Mucosa of rectum (tissue), 2 donors: ENCODE measurements around the gene SDCBP2.

ENCODE experiments used
- H3K27ac ChIP-seq, 2 donors: one replicate each; pipeline ENCODE4 v1.7.0; 2013; ENCODE audit warnings: inconsistent platforms in 2 of 2, low read depth in 2 of 2, low read length in 2 of 2
- H3K27me3 ChIP-seq, 2 donors: one replicate each; pipeline ENCODE4 v1.7.0; 2013; ENCODE audit warnings: low read length in 2 of 2; ENCODE audit not compliant: control insufficient read depth in 2 of 2, insufficient read depth in 2 of 2
- H3K36me3 ChIP-seq, 2 donors: one replicate each; pipeline ENCODE4 v1.7.0; 2013; ENCODE audit warnings: low read length in 2 of 2; ENCODE audit not compliant: control insufficient read depth in 2 of 2, insufficient read depth in 2 of 2
- H3K4me1 ChIP-seq, 2 donors: one replicate each; pipeline ENCODE4 v1.7.0; 2013; ENCODE audit warnings: low read length in 2 of 2, mild to moderate bottlenecking in 1 of 2; ENCODE audit not compliant: control insufficient read depth in 2 of 2, insufficient read depth in 2 of 2
- H3K4me3 ChIP-seq, 2 donors: one replicate each; pipeline ENCODE4 v1.7.0; 2013; ENCODE audit warnings: low read length in 2 of 2
- H3K9ac ChIP-seq, 2 donors: one replicate each; pipeline ENCODE4 v1.7.0; 2013; ENCODE audit warnings: low read length in 2 of 2, low read depth in 1 of 2, mild to moderate bottlenecking in 1 of 2
- H3K9me3 ChIP-seq, 2 donors: one replicate each; pipeline ENCODE4 v1.7.0; 2013; ENCODE audit warnings: low read length in 2 of 2; ENCODE audit not compliant: control insufficient read depth in 2 of 2
- donor health status: healthy.
- donor health status: Normal muscosa, but diverticular disease.

The SDCBP2 gene

GRCh38 chr20:1313236-1313964 lies 15.5 kb downstream of the SDCBP2 start:
- H3K27me3 ChIP-seq, result no peaks in the 10 kb centered on the region
- H3K9me3 ChIP-seq, result no peaks in the 10 kb centered on the region
- peaks cover 0 to 5% of the 10 kb centered on the region in 2 donors for H3K4me1 ChIP-seq
- H3K36me3 ChIP-seq, result peaks cover 16 to 44% of the 10 kb centered on the region in 2 donors
- no peak overlapping the region for H3K9ac ChIP-seq
- H3K27ac ChIP-seq, result no peak overlapping the region
- no peak overlapping the region for H3K4me3 ChIP-seq

- Histone ChIP-seq H3K9ac (no peak overlapping the region), H3K4me3 (no peak overlapping the region)
Observed at GRCh38 chr20:1312904-1313235, 16.1 kb downstream of the SDCBP2 start.

GRCh38 chr20:1312308-1312707 lies 16.6 kb downstream of the SDCBP2 start:
- Histone ChIP-seq H3K4me3 (no peak overlapping the region), H3K27ac (no peak overlapping the region), H3K4me1 (peaks cover 0 to 5% of the 10 kb centered on the region in 2 donors), H3K27me3 (no peaks in the 10 kb centered on the region), H3K9me3 (no peaks in the 10 kb centered on the region), H3K36me3 (peaks cover 16 to 43% of the 10 kb centered on the region in 2 donors), H3K9ac (no peak overlapping the region)

More at GRCh38 chr20:1312904-1313235, 16.1 kb downstream of the SDCBP2 start:
- Histone ChIP-seq H3K4me1 (peaks cover 0 to 5% of the 10 kb centered on the region in 2 donors), H3K27ac (no peak overlapping the region), H3K27me3 (no peaks in the 10 kb centered on the region), H3K36me3 (peaks cover 16 to 45% of the 10 kb centered on the region in 2 donors), H3K9me3 (no peaks in the 10 kb centered on the region)

GRCh38 chr20:1310506-1311190 lies 18.3 kb downstream of the SDCBP2 start:
- Histone ChIP-seq H3K4me1 (peaks cover 0 to 5% of the 10 kb centered on the region in 2 donors), H3K27me3 (no peaks in the 10 kb centered on the region), H3K27ac (no peak overlapping the region), H3K9me3 (no peaks in the 10 kb centered on the region), H3K36me3 (peaks cover 16 to 37% of the 10 kb centered on the region in 2 donors), H3K4me3 (no peak overlapping the region), H3K9ac (no peak overlapping the region)

- Histone ChIP-seq H3K27ac (no peak overlapping the region), H3K9me3 (no peaks in the 10 kb centered on the region), H3K4me3 (no peak overlapping the region), H3K27me3 (no peaks in the 10 kb centered on the region), H3K36me3 (peaks cover 19 to 37% of the 10 kb centered on the region in 2 donors), H3K4me1 (peaks cover 0 to 5% of the 10 kb centered on the region in 2 donors), H3K9ac (no peak overlapping the region)
Observed at GRCh38 chr20:1310071-1310470, 18.9 kb downstream of the SDCBP2 start.

- no peak overlapping the region for H3K9ac ChIP-seq
- no peak overlapping the region for H3K4me3 ChIP-seq
- H3K27ac ChIP-seq, result no peak overlapping the region
- H3K36me3 ChIP-seq, result peaks cover 19 to 42% of the 10 kb centered on the region in 2 donors
- H3K9me3 ChIP-seq, result no peaks in the 10 kb centered on the region
- H3K4me1 ChIP-seq, result peaks cover 0 to 5% of the 10 kb centered on the region in 2 donors
- no peaks in the 10 kb centered on the region for H3K27me3 ChIP-seq
Observed at GRCh38 chr20:1309439-1309847, 19.5 kb downstream of the SDCBP2 start.

- Histone ChIP-seq H3K4me1 (peaks cover 0 to 5% of the 10 kb centered on the region in 2 donors), H3K27me3 (no peaks in the 10 kb centered on the region), H3K36me3 (peaks cover 19 to 42% of the 10 kb centered on the region in 2 donors), H3K27ac (no peak overlapping the region), H3K9me3 (no peaks in the 10 kb centered on the region), H3K4me3 (no peak overlapping the region), H3K9ac (no peak overlapping the region)
Observed at GRCh38 chr20:1308702-1309095, 20.2 kb downstream of the SDCBP2 start.

GRCh38 chr20:1308067-1308701 lies 20.8 kb downstream of the SDCBP2 start:
- H3K9me3 ChIP-seq, result no peaks in the 10 kb centered on the region
- H3K4me3 ChIP-seq, result no peak overlapping the region
- peaks cover 19 to 42% of the 10 kb centered on the region in 2 donors for H3K36me3 ChIP-seq
- no peaks in the 10 kb centered on the region for H3K4me1 ChIP-seq
- no peak overlapping the region for H3K9ac ChIP-seq
- H3K27ac ChIP-seq, result no peak overlapping the region
- no peaks in the 10 kb centered on the region for H3K27me3 ChIP-seq

GRCh38 chr20:1307571-1307971 lies 21.4 kb downstream of the SDCBP2 start:
- Histone ChIP-seq H3K9ac (no peak overlapping the region), H3K4me3 (no peak overlapping the region), H3K36me3 (peaks cover 19 to 37% of the 10 kb centered on the region in 2 donors), H3K27ac (no peak overlapping the region), H3K27me3 (no peaks in the 10 kb centered on the region), H3K9me3 (no peaks in the 10 kb centered on the region), H3K4me1 (no peaks in the 10 kb centered on the region)

- H3K27ac ChIP-seq, result no peak overlapping the region
- no peaks in the 10 kb centered on the region for H3K9me3 ChIP-seq
- no peaks in the 10 kb centered on the region for H3K4me1 ChIP-seq
- no peak overlapping the region for H3K9ac ChIP-seq
- H3K4me3 ChIP-seq, result no peak overlapping the region
- H3K36me3 ChIP-seq, result peaks cover 16 to 33% of the 10 kb centered on the region in 2 donors
- no peaks in the 10 kb centered on the region for H3K27me3 ChIP-seq
Observed at GRCh38 chr20:1307171-1307570, 21.8 kb downstream of the SDCBP2 start.
